Liver (tissue), 9 donors: ENCODE measurements around the gene IFTAP. TPM values are rescaled to one million over a fixed set of nuclear protein-coding genes. Genes with fewer than 3 reads are reported as not detected.

Experiments
- DNase-seq: peaks from one replicate; pipeline ENCODE4 v3.0.0-alpha.2; 2017; ENCODE audit warnings: low spot score
- H3K27ac ChIP-seq, 2 donors: one replicate each; pipeline ENCODE4 v1.7.0; 2013; ENCODE audit warnings: inconsistent platforms in 2 of 2, low read length in 2 of 2, control low read depth in 1 of 2, low read depth in 1 of 2, mild to moderate bottlenecking in 1 of 2
- H3K27me3 ChIP-seq, 4 donors: one replicate each; pipeline versions ENCODE4 v1.6.1 to v1.7.0; 2013; ENCODE audit warnings: low read length in 3 of 4, inconsistent platforms in 1 of 4, mild to moderate bottlenecking in 1 of 4, moderate library complexity in 1 of 4; ENCODE audit not compliant: control insufficient read depth in 4 of 4, insufficient read depth in 4 of 4
- H3K36me3 ChIP-seq, 4 donors: one replicate each; pipeline versions ENCODE4 v1.6.1 to v1.7.0; 2013; ENCODE audit warnings: low read length in 3 of 4, mild to moderate bottlenecking in 3 of 4, low read depth in 1 of 4, moderate library complexity in 1 of 4; ENCODE audit not compliant: control insufficient read depth in 4 of 4, insufficient read depth in 3 of 4
- H3K4me1 ChIP-seq, 4 donors: one replicate each; pipeline versions ENCODE4 v1.6.1 to v1.7.0; 2013; ENCODE audit warnings: low read length in 3 of 4, mild to moderate bottlenecking in 3 of 4, moderate library complexity in 1 of 4; ENCODE audit not compliant: control insufficient read depth in 4 of 4, insufficient read depth in 4 of 4
- H3K4me3 ChIP-seq, 3 donors: one replicate each; pipeline versions ENCODE4 v1.6.1 to v1.7.0; 2013; ENCODE audit warnings: low read length in 3 of 3, control low read depth in 1 of 3, low read depth in 1 of 3, mild to moderate bottlenecking in 1 of 3
- H3K9ac ChIP-seq, 2 donors: one replicate each; pipeline ENCODE4 v1.7.0; 2013; ENCODE audit warnings: low read length in 2 of 2, mild to moderate bottlenecking in 2 of 2, moderate library complexity in 2 of 2, control low read depth in 1 of 2, low read depth in 1 of 2
- H3K9me3 ChIP-seq, 4 donors: one replicate each; pipeline versions ENCODE4 v1.6.1 to v1.7.0; 2013; ENCODE audit warnings: low read length in 3 of 4; ENCODE audit not compliant: control insufficient read depth in 4 of 4
- EGR1 ChIP-seq, 2 donors: IDR thresholded peaks; 2 replicates each; pipeline ENCODE4 v1.6.1; 2016 to 2018; ENCODE audit warnings: antibody characterized with exemption in 2 of 2, low read depth in 2 of 2
- FOXA1 ChIP-seq: IDR thresholded peaks from 2 replicates; pipeline ENCODE4 v1.6.1; 2016; ENCODE audit warnings: antibody characterized with exemption
- FOXA2 ChIP-seq: IDR thresholded peaks from 2 replicates; pipeline ENCODE4 v1.6.1; 2016; ENCODE audit warnings: antibody characterized with exemption
- GABPA ChIP-seq, 2 donors: IDR thresholded peaks in 1 of 2; conservative IDR thresholded peaks in 1 of 2; 2 replicates each; pipeline ENCODE4 v1.6.1; 2016; ENCODE audit warnings: antibody characterized with exemption in 2 of 2, mild to moderate bottlenecking in 1 of 2, moderate library complexity in 1 of 2
- HNF4A ChIP-seq, 2 donors: conservative IDR thresholded peaks; 2 replicates each; pipeline ENCODE4 v1.6.1; 2016; ENCODE audit warnings: antibody characterized with exemption in 2 of 2, mild to moderate bottlenecking in 2 of 2
- HNF4G ChIP-seq: IDR thresholded peaks from 2 replicates; pipeline ENCODE4 v1.6.1; 2016; ENCODE audit warnings: antibody characterized with exemption
- JUND ChIP-seq, 2 donors: IDR thresholded peaks; 2 replicates each; pipeline ENCODE4 v1.6.1; 2016; ENCODE audit warnings: antibody characterized with exemption in 2 of 2
- NR2F2 ChIP-seq: IDR thresholded peaks from 2 replicates; pipeline ENCODE4 v1.6.1; 2016; ENCODE audit warnings: antibody characterized with exemption
- RAD21 ChIP-seq, 2 donors: IDR thresholded peaks; 2 replicates each; pipeline ENCODE4 v1.6.1; 2016; ENCODE audit warnings: antibody characterized with exemption in 2 of 2, mild to moderate bottlenecking in 2 of 2
- RXRA ChIP-seq, 2 donors: IDR thresholded peaks; 2 replicates each; pipeline ENCODE4 v1.6.1; 2017 to 2018; ENCODE audit warnings: antibody characterized with exemption in 2 of 2, mild to moderate bottlenecking in 1 of 2
- SP1 ChIP-seq: IDR thresholded peaks from 2 replicates; pipeline ENCODE4 v1.6.1; 2018; ENCODE audit warnings: antibody characterized with exemption, mild to moderate bottlenecking
- TAF1 ChIP-seq: conservative IDR thresholded peaks from 2 replicates; pipeline ENCODE4 v1.6.1; 2016; ENCODE audit warnings: antibody characterized with exemption, mild to moderate bottlenecking
- YY1 ChIP-seq: IDR thresholded peaks from 2 replicates; pipeline ENCODE4 v1.6.1; 2016; ENCODE audit warnings: antibody characterized with exemption, mild to moderate bottlenecking
- WGBS: extraction: QIAGEN DNeasy Blood & Tissue Kit; methylation state at CpG from one replicate; pipeline ENCODE4 v1.1.7; 2013; 5-methylcytosine and 5-hydroxymethylcytosine counted together
- polyA plus RNA-seq, 2 donors: library from polyadenylated mRNA; stranded (reverse) in 1 of 2; unstranded in 1 of 2; fragments of 200-250 nt in 1 of 2; fragments of >200 nt in 1 of 2; fragmentation: Nextera tagmentation in 1 of 2; extraction: Ambion mirVana in 1 of 2; gene quantifications; one replicate each; pipeline versions ENCODE4 v1.2.1 to v1.2.3, GENCODE V29; 2013 to 2015
- total RNA-seq, 2 donors: library from RNA; depleted of rRNA; stranded (reverse); fragments of >200 nt; gene quantifications; one replicate each; pipeline ENCODE4 v1.2.3, GENCODE V29; 2014
- TF ChIP-seq, protein P1 (sequence below): IDR thresholded peaks from 2 replicates; pipeline ENCODE4 v1.6.1; 2016; ENCODE audit warnings: antibody characterized with exemption
- TF ChIP-seq, protein P2 (sequence below): IDR thresholded peaks from 2 replicates; pipeline ENCODE4 v1.6.1; 2016; ENCODE audit warnings: antibody characterized with exemption
- TF ChIP-seq, protein P3 (sequence below): fragments of 150-350 bp; IDR thresholded peaks from 2 replicates; pipeline ENCODE4 v1.5.1; 2017; ENCODE audit warnings: improper control_type of control experiment, low read depth, low read length; ENCODE audit not compliant: missing input control
- TF ChIP-seq, protein P4 (sequence below): IDR thresholded peaks from 2 replicates; pipeline ENCODE4 v1.6.1; 2016; ENCODE audit warnings: antibody characterized with exemption
- TF ChIP-seq, protein P5 (sequence below): IDR thresholded peaks from 2 replicates; pipeline ENCODE4 v1.6.1; 2016; ENCODE audit warnings: antibody characterized with exemption, mild to moderate bottlenecking
- donor health status: healthy.
- donor health status: healthy.
- donor health status: healthy.
- donor health status: healthy.
- donor health status: healthy.

The IFTAP gene
- total and polyA plus RNA-seq, 4 donors = 9.5 to 10.2 (median 9.7) TPM

DNA sequence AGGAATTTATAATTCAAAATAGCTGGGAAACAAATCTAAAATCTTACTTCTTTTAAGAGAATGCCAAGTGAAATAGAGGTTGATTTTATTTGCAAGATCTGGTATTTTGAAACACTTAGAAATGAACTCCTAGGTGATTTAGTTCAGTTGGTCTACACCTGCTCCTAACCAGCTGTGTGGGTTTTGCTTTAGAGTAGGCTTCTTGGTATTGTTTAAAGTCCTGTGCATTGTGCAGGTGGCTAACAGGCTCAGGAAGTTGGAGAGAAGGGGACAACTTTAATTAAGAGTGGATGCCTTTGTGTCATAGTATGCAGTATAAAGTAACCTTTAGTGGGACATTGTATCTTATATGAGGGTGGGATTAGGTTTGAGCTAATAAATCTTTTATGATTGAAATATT is 7.8 kb downstream of the IFTAP start:
- DNase-seq = no peak
- H3K4me3 ChIP-seq = no peak overlapping the region

DNA sequence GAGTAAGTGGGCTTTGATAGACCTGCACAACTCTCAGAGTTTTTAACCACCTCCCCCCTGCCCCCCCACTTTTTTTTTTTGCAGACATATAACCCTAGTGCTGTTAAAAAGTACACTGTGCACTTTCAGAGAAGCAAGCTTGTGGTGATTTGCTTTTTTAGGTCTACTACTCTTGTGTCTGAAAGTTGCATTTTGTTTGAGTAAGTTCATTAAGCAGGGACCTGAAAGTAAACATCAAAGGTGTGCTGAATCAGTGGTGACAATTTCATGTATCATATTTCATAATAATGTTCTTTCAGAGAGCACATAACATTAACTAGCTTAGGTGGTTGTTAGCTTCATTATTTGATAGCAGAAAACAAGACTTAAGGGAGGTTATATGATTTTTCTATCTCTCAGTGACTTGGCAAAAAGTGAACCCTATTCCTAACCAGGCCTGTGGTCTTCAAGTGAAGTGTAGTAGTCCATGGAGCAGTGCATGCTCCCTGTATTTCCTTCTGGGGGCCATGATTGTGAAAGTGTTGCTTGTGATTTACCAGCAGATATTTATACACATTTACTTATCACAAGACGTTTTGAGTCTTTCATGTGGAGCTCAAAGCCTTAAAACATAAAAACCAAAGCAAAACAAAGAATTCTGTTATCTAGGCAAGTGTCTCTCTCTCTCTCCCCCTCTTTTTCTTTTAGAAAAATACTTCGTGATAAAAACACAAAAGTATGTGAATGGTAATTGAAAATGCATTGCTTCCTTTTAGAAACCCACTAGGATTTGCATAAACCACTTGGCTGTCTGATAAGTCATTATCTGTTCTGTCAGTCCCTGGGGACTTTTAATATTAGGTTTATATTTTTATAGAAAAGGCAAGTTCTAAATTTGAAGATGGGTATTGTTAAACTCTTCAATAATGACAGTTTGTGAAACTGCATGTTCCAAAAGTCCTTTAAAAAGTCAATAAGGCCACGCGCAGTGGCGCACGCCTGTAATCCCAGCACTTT is 11.2 kb downstream of the IFTAP start:
- TF ChIP-seq GABPA (IDR thresholded peaks at IDR 0.05 in 1 of 2, conservative IDR thresholded peaks at IDR 0.05 in 1 of 2) (no peak), SP1 (no peak), TAF1 (no peak), FOXA1 (no peak), NR2F2 (no peak), FOXA2 (no peak), EGR1 (IDR thresholded peaks at IDR 0.05; ENCODE audit: low read depth in 2 of 2) (no peak), HNF4G (no peak), RXRA (IDR thresholded peaks at IDR 0.05) (no peak), YY1 (no peak), RAD21 (IDR thresholded peaks at IDR 0.05) (no peak), JUND (IDR thresholded peaks at IDR 0.05) (no peak), HNF4A (conservative IDR thresholded peaks at IDR 0.05) (no peak)
- TF ChIP-seq, protein P1, sequence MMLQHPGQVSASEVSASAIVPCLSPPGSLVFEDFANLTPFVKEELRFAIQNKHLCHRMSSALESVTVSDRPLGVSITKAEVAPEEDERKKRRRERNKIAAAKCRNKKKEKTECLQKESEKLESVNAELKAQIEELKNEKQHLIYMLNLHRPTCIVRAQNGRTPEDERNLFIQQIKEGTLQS = no peak
- TF ChIP-seq, protein P2, sequence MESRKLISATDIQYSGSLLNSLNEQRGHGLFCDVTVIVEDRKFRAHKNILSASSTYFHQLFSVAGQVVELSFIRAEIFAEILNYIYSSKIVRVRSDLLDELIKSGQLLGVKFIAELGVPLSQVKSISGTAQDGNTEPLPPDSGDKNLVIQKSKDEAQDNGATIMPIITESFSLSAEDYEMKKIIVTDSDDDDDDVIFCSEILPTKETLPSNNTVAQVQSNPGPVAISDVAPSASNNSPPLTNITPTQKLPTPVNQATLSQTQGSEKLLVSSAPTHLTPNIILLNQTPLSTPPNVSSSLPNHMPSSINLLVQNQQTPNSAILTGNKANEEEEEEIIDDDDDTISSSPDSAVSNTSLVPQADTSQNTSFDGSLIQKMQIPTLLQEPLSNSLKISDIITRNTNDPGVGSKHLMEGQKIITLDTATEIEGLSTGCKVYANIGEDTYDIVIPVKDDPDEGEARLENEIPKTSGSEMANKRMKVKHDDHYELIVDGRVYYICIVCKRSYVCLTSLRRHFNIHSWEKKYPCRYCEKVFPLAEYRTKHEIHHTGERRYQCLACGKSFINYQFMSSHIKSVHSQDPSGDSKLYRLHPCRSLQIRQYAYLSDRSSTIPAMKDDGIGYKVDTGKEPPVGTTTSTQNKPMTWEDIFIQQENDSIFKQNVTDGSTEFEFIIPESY = no peak
- TF ChIP-seq, protein P3, sequence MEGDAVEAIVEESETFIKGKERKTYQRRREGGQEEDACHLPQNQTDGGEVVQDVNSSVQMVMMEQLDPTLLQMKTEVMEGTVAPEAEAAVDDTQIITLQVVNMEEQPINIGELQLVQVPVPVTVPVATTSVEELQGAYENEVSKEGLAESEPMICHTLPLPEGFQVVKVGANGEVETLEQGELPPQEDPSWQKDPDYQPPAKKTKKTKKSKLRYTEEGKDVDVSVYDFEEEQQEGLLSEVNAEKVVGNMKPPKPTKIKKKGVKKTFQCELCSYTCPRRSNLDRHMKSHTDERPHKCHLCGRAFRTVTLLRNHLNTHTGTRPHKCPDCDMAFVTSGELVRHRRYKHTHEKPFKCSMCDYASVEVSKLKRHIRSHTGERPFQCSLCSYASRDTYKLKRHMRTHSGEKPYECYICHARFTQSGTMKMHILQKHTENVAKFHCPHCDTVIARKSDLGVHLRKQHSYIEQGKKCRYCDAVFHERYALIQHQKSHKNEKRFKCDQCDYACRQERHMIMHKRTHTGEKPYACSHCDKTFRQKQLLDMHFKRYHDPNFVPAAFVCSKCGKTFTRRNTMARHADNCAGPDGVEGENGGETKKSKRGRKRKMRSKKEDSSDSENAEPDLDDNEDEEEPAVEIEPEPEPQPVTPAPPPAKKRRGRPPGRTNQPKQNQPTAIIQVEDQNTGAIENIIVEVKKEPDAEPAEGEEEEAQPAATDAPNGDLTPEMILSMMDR = no peak
- TF ChIP-seq, protein P4, sequence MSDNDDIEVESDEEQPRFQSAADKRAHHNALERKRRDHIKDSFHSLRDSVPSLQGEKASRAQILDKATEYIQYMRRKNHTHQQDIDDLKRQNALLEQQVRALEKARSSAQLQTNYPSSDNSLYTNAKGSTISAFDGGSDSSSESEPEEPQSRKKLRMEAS = no peak
- TF ChIP-seq, protein P5, sequence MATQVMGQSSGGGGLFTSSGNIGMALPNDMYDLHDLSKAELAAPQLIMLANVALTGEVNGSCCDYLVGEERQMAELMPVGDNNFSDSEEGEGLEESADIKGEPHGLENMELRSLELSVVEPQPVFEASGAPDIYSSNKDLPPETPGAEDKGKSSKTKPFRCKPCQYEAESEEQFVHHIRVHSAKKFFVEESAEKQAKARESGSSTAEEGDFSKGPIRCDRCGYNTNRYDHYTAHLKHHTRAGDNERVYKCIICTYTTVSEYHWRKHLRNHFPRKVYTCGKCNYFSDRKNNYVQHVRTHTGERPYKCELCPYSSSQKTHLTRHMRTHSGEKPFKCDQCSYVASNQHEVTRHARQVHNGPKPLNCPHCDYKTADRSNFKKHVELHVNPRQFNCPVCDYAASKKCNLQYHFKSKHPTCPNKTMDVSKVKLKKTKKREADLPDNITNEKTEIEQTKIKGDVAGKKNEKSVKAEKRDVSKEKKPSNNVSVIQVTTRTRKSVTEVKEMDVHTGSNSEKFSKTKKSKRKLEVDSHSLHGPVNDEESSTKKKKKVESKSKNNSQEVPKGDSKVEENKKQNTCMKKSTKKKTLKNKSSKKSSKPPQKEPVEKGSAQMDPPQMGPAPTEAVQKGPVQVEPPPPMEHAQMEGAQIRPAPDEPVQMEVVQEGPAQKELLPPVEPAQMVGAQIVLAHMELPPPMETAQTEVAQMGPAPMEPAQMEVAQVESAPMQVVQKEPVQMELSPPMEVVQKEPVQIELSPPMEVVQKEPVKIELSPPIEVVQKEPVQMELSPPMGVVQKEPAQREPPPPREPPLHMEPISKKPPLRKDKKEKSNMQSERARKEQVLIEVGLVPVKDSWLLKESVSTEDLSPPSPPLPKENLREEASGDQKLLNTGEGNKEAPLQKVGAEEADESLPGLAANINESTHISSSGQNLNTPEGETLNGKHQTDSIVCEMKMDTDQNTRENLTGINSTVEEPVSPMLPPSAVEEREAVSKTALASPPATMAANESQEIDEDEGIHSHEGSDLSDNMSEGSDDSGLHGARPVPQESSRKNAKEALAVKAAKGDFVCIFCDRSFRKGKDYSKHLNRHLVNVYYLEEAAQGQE = no peak
- no peaks in the 10 kb centered on the region for H3K27me3 ChIP-seq
- no peaks in the 10 kb centered on the region for H3K4me1 ChIP-seq
- 91% methylated on average over 6 of the region's 6 CpGs for WGBS
- no peak overlapping the region for H3K4me3 ChIP-seq
- DNase-seq = no peak
- no peak overlapping the region for H3K9ac ChIP-seq
- H3K9me3 ChIP-seq = no peaks in the 10 kb centered on the region
- H3K36me3 ChIP-seq = no peaks in the 10 kb centered on the region
- no peak overlapping the region for H3K27ac ChIP-seq

More for the DNA sequence above, 7.8 kb downstream of the IFTAP start:
- TF ChIP-seq, protein P4 = no peak
- no peak for TF ChIP-seq NR2F2
- H3K27ac ChIP-seq = no peak overlapping the region
- H3K36me3 ChIP-seq = no peaks in the 10 kb centered on the region
- no peak overlapping the region for H3K9ac ChIP-seq
- no peaks in the 10 kb centered on the region for H3K9me3 ChIP-seq
- no peaks in the 10 kb centered on the region for H3K4me1 ChIP-seq
- no peaks in the 10 kb centered on the region for H3K27me3 ChIP-seq
